SIG-M5 treated with dmso at 0.1 percent for 504 hours (cell line): ENCODE data around the gene UBAC1.

Source experiments
- DNase-seq: peaks from one replicate; lab custom pipeline; 2025; ENCODE audit not compliant: unreplicated experiment; lab: John Stamatoyannopoulos, UW

The UBAC1 gene

DNA sequence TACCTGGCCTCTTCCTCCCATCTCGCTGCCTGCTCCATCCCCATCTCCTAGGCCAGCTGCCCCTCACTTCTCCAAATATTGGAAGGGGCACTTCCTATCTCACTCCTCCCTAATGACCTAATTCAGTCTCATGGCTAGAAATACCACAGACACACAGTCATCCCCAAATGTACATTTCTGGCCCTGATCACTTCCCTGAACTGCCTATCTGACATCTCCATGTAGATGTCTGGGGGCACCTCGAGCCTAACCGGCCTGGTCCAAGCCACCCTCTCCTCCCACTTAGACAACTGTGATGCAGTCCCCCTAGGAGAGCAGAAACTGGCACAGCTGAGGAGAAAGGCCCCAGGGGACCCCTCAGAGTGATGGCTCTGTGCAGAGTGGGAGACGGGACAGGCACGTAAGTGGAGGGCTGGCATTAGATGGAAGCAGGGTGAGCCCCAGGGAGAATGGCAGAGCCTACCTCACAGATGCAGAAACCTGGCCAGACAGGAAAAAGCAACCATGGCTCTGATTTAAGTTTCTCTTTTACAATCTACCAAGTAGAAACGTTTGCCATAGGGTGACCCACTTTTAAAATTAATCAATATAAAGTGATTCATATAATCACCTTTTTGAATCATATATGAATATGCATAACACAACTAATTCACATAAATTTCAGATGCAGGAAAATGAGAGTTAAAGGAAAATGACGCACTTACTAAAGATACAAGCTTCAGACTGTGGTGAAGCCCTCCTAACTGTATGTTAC, 75.9 kb downstream of the UBAC1 start:
- DNase-seq = no peak

DNA sequence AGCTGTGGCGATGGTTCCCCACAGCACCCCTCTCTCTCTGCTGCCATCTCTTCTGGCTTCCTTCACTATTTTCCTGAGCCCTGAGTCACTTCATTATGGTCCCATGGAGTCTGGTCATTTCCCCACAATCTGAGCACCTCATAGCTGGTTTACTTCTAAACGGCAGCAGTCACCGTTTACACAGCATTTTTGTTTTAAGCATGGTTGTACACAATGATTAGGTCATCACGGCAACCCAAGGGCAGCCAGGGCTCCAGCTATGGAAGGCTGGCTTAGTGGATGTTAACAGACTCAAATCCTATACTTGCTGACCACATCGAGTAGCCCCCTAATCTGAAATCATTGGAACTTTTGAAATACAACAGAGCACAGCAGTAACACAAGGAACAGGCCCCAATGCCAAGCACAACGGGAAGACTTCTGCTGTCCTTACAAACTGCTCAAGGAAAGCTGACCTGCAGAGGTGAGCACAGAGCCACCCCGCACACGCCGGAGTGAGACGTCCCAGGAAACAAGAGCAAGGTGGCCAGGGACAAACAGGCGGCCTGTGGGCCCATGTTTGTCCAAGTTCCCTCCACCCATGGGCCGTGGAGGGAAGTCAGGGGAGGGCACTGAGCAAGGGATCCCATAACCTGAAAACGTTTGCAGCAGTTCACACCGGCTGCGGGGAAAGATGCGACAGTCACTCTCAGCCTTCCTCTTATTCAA, 76.7 kb downstream of the UBAC1 start:
- DNase-seq = no peak

DNA sequence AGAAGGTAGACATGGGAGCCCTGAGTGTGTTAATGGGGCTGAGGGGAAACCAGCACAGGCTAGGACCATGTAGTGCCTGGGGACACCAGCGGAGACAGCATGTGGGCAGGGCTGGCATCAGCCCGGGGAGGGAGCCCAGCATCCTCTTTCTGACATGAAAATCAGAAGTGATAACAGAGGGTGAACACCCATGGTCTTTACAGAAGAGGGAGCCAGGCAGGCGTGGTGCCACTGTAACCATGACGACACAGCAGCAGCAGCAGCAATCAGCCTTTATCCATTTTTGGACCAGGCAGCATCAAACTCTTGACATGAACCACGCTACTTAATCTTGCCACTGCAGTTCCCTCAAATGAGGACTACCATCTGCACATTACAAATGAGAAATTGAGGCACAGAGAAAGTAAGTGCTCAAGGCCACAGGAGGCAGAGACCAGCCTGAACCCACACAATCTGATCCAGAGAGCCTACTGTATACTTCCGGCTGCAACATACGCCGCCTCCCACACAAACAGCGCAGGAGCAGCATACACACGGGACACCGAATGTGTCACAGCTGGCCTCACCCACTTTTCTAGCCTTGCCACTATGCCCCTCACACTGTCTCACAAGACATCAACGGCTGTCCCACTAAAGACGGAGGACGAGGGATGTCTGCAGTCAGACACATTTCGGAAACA, 77.6 kb downstream of the UBAC1 start:
- no peak for DNase-seq
